ENCODE measurements around the gene TCFL5.

The TCFL5 gene

GRCh38 chr20:62894261-62894660 lies 32.6 kb upstream of the TCFL5 start:
- no peak for DNase-seq

GRCh38 chr20:62893700-62894099 lies 32.1 kb upstream of the TCFL5 start:
- no peak for DNase-seq

GRCh38 chr20:62892348-62893304 lies 31.0 kb upstream of the TCFL5 start:
- no peak for DNase-seq

GRCh38 chr20:62891111-62891510 lies 29.5 kb upstream of the TCFL5 start:
- DNase-seq: peak; percentile 40

- DNase-seq: no peak
Observed at GRCh38 chr20:62890444-62890843, 28.8 kb upstream of the TCFL5 start.

GRCh38 chr20:62889871-62890270 lies 28.2 kb upstream of the TCFL5 start:
- no peak for DNase-seq

- no peak for DNase-seq
Observed at GRCh38 chr20:62889411-62889810, 27.8 kb upstream of the TCFL5 start.

GRCh38 chr20:62888910-62889309 lies 27.3 kb upstream of the TCFL5 start:
- no peak for DNase-seq

- no peak for DNase-seq
Observed at GRCh38 chr20:62888406-62888805, 26.8 kb upstream of the TCFL5 start.

- no peak for DNase-seq
Observed at GRCh38 chr20:62887860-62888239, 26.2 kb upstream of the TCFL5 start.

- DNase-seq: peak; percentile 54
Observed at GRCh38 chr20:62887152-62887859, 25.7 kb upstream of the TCFL5 start.

- no peak for DNase-seq
Observed at GRCh38 chr20:62886709-62887058, 25.1 kb upstream of the TCFL5 start.

GRCh38 chr20:62885896-62886708 lies 24.5 kb upstream of the TCFL5 start:
- DNase-seq: no peak

GRCh38 chr20:62885046-62885895 lies 23.6 kb upstream of the TCFL5 start:
- no peak for DNase-seq

- DNase-seq: no peak
Observed at GRCh38 chr20:62884556-62884955, 22.9 kb upstream of the TCFL5 start.

GRCh38 chr20:62882426-62882825 lies 20.8 kb upstream of the TCFL5 start:
- DNase-seq: no peak

- DNase-seq: no peak
Observed at GRCh38 chr20:62881662-62882395, 20.2 kb upstream of the TCFL5 start.

GRCh38 chr20:62880935-62881661 lies 19.5 kb upstream of the TCFL5 start:
- no peak for DNase-seq

GRCh38 chr20:62880147-62880934 lies 18.7 kb upstream of the TCFL5 start:
- no peak for DNase-seq
